Measurements from ENCODE around the gene CIITA. TPM values are rescaled to one million over a fixed set of nuclear protein-coding genes. Genes with fewer than 3 reads are reported as not detected.

Gene CIITA
- total and polyA plus RNA-seq, 9 of the 15 experiments (the other 6 are each of a cell fraction or from before 2014, with no cell fraction given) = 0.01 to 0.20 (median 0.11) TPM; not detected in 4

- CTCF ChIA-PET (ENCODE audit: low intra/inter-chr PET ratio) = no interaction called here
- POLR2A ChIA-PET = no interaction called here
- no peak for ATAC-seq
Observed at GRCh38 chr16:10859020-10859419, 18.0 kb upstream of the CIITA start.

More at GRCh38 chr16:10859020-10859419, 18.0 kb upstream of the CIITA start:
- Histone ChIP-seq H3K4me3 (no peak overlapping the region), H3K9me3 (replicated peaks; ENCODE audit: control insufficient read depth, insufficient read depth, low read depth, low read length) (no peaks in the 10 kb centered on the region), H4K20me1 (replicated peaks; ENCODE audit: control insufficient read depth, insufficient read depth, low read length) (no peaks in the 10 kb centered on the region), H3K36me3 (ENCODE audit: control insufficient read depth, insufficient read depth, low read length) (no peaks in the 10 kb centered on the region), H3K9ac (ENCODE audit: insufficient read depth in 1 of 2, low read depth in 2 of 2, low read length in 2 of 2) (no peak overlapping the region), H3K79me2 (ENCODE audit: control insufficient read depth, insufficient read depth, low read length) (no peaks in the 10 kb centered on the region), H3K4me2 (ENCODE audit: insufficient read depth, low read length) (no peak overlapping the region), H2AFZ (ENCODE audit: low read depth, low read length) (no peak overlapping the region), H3K27me3 (ENCODE audit: control insufficient read depth in 2 of 2, insufficient read depth in 2 of 2, low read length in 2 of 2) (peaks cover 13 to 32% of the 10 kb centered on the region in 2 experiments; a peak in 4 of 5 replicates), H3K9me1 (ENCODE audit: control insufficient read depth, insufficient read depth, low read length) (no peaks in the 10 kb centered on the region), H3K27ac (ENCODE audit: extremely low read depth, low read depth, low read length) (no peak overlapping the region), H3K4me1 (replicated peaks in 1 of 2; ENCODE audit: control insufficient read depth in 2 of 2, insufficient read depth in 2 of 2, low read length in 2 of 2) (no peaks in the 10 kb centered on the region)
- FAIRE-seq (no peak), DNase-seq (ENCODE audit: extremely low read depth in 1 of 4, low spot score in 3 of 4) (no peak)
- intact Hi-C loops (cut with micrococcal nuclease) (no loop called here), in situ Hi-C loops (cut with MboI) (no loop called here)
- TF ChIP-seq, protein P1, sequence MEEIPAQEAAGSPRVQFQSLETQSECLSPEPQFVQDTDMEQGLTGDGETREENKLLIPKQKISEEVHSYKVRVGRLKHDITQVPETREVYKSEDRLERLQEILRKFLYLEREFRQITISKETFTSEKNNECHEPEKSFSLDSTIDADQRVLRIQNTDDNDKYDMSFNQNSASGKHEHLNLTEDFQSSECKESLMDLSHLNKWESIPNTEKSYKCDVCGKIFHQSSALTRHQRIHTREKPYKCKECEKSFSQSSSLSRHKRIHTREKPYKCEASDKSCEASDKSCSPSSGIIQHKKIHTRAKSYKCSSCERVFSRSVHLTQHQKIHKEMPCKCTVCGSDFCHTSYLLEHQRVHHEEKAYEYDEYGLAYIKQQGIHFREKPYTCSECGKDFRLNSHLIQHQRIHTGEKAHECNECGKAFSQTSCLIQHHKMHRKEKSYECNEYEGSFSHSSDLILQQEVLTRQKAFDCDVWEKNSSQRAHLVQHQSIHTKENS (CRISPR knock-in tag; IDR thresholded peaks at IDR 0.05) = no peak
- TF ChIP-seq, protein P2, sequence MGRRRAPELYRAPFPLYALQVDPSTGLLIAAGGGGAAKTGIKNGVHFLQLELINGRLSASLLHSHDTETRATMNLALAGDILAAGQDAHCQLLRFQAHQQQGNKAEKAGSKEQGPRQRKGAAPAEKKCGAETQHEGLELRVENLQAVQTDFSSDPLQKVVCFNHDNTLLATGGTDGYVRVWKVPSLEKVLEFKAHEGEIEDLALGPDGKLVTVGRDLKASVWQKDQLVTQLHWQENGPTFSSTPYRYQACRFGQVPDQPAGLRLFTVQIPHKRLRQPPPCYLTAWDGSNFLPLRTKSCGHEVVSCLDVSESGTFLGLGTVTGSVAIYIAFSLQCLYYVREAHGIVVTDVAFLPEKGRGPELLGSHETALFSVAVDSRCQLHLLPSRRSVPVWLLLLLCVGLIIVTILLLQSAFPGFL (CRISPR knock-in tag; IDR thresholded peaks at IDR 0.05) = no peak
- no peak for TF ChIP-seq MITF (IDR thresholded peaks at IDR 0.05)
- no peak for TF ChIP-seq ZNF668 (CRISPR knock-in tag; IDR thresholded peaks at IDR 0.05)
- 0 out of 2 replicates have a peak, but pooled peaks have one; percentile 50 for TF ChIP-seq EHMT2 (IDR thresholded peaks at IDR 0.05)
- TF ChIP-seq HDAC3 (IDR thresholded peaks at IDR 0.05; ENCODE audit: borderline replicate concordance, partially characterized antibody) = no peak
- TF ChIP-seq MEF2D (tag; conservative IDR thresholded peaks at IDR 0.05; ENCODE audit: low read depth) = no peak
- no peak for TF ChIP-seq NFYB (IDR thresholded peaks at IDR 0.05; ENCODE audit: extremely low read depth, insufficient read length)
- peak; percentile 51; the same call in 1 of the 2 replicates for TF ChIP-seq THRB (CRISPR knock-in tag; conservative IDR thresholded peaks at IDR 0.05)
- no CpG with 5 or more reads among the region's 2 CpGs for WGBS (ENCODE audit: insufficient coverage, low coverage, missing lambda C conversion rate)
- no TSS peak for BruUV-seq (replicated peaks)
